ENCODE measurements around the gene QPCTL.

QPCTL gene

GRCh38 chr19:45692187-45693105 is at the start of gene QPCTL:
QPCTL (plus strand) TSS chr19:45692666; CDS start chr19:45692704, 38 bp downstream.
- TF ChIP-seq CTCF (IDR thresholded peaks at IDR 0.05; ENCODE audit: extremely low read depth, insufficient read depth, missing control alignments) = no peak
- in situ Hi-C loops (cut with MboI; ENCODE audit: low pct_unique_long_range_greater_than_20kb, low sequenced_read_pairs, unreplicated experiment) = no loop called here

GRCh38 chr19:45643024-45643926 is 49.2 kb upstream of the QPCTL start:
- in situ Hi-C loops (cut with MboI; ENCODE audit: low pct_unique_long_range_greater_than_20kb, low sequenced_read_pairs, unreplicated experiment) = no loop called here
- TF ChIP-seq CTCF (IDR thresholded peaks at IDR 0.05; ENCODE audit: extremely low read depth, insufficient read depth, missing control alignments) = peak; percentile 99
- DNase-seq (ENCODE audit: low spot score) = peak; percentile 89

More at GRCh38 chr19:45692187-45693105, at the start of gene QPCTL:
- peak; percentile 95 for DNase-seq (ENCODE audit: low spot score)

GRCh38 chr19:45643927-45644771 is 48.3 kb upstream of the QPCTL start:
- in situ Hi-C loops (cut with MboI; ENCODE audit: low pct_unique_long_range_greater_than_20kb, low sequenced_read_pairs, unreplicated experiment) = no loop called here
- no peak for DNase-seq (ENCODE audit: low spot score)
- no peak for TF ChIP-seq CTCF (IDR thresholded peaks at IDR 0.05; ENCODE audit: extremely low read depth, insufficient read depth, missing control alignments)

- no peak for DNase-seq (ENCODE audit: low spot score)
- TF ChIP-seq CTCF (IDR thresholded peaks at IDR 0.05; ENCODE audit: extremely low read depth, insufficient read depth, missing control alignments) = no peak
- in situ Hi-C loops (cut with MboI; ENCODE audit: low pct_unique_long_range_greater_than_20kb, low sequenced_read_pairs, unreplicated experiment) = no loop called here
Observed at GRCh38 chr19:45645068-45645630, 47.3 kb upstream of the QPCTL start.

GRCh38 chr19:45645631-45646344 is 46.7 kb upstream of the QPCTL start:
- DNase-seq (ENCODE audit: low spot score) = peak; percentile 97
- no peak for TF ChIP-seq CTCF (IDR thresholded peaks at IDR 0.05; ENCODE audit: extremely low read depth, insufficient read depth, missing control alignments)
- in situ Hi-C loops (cut with MboI; ENCODE audit: low pct_unique_long_range_greater_than_20kb, low sequenced_read_pairs, unreplicated experiment) = no loop called here

Data from GM13977 (cell line).